HepG2 (cell line): ENCODE results near the gene SPRYD4. TPM values are rescaled to one million over a fixed set of nuclear protein-coding genes. Genes with fewer than 3 reads are reported as not detected.
A peak's percentile ranks its signal among the peaks of the same experiment; 100 is the strongest.

Experiments used
- ATF4 ChIP-seq, 2 experiments: fragments of 450-650 bp in 1 of 2; sonication (generic) in 1 of 2; formaldehyde crosslinking; IDR thresholded peaks; 2 replicates each; pipeline versions ENCODE4 v1.5.0 to v1.8.0; 2020 to 2022; ENCODE audit warnings: mild to moderate bottlenecking in 1 of 2, missing genetic modification reagents in 1 of 2
- CBFB ChIP-seq: sonication (generic); formaldehyde crosslinking; IDR thresholded peaks from 2 replicates; pipeline ENCODE4 v1.4.0; 2020; ENCODE audit warnings: missing genetic modification reagents
- FUBP1 ChIP-seq: sonication (generic); formaldehyde crosslinking; IDR thresholded peaks from 2 replicates; pipeline ENCODE4 v1.5.1; 2020; ENCODE audit warnings: missing genetic modification reagents, mild to moderate bottlenecking, borderline replicate concordance
- GZF1 ChIP-seq: sonication (generic); formaldehyde crosslinking; IDR thresholded peaks from 2 replicates; pipeline ENCODE4 v1.5.1; 2020; ENCODE audit warnings: mild to moderate bottlenecking, missing genetic modification reagents
- IKZF5 ChIP-seq: IDR thresholded peaks from 2 replicates; pipeline ENCODE4 v1.6.1; 2018; ENCODE audit warnings: missing genetic modification reagents, mild to moderate bottlenecking, missing compliant biosample characterization
- NCOA5 ChIP-seq: sonication (generic); formaldehyde crosslinking; IDR thresholded peaks from 2 replicates; pipeline ENCODE4 v1.4.0; 2020; ENCODE audit warnings: missing genetic modification reagents
- RAD21 ChIP-seq: fragments of 450-650 bp; formaldehyde crosslinking; IDR thresholded peaks from 2 replicates; pipeline ENCODE4 v1.5.0; 2020; ENCODE audit warnings: mild to moderate bottlenecking
- RAD51 ChIP-seq: fragments of 450-650 bp; IDR thresholded peaks from 2 replicates; pipeline ENCODE4 v1.6.1; 2016; ENCODE audit warnings: borderline replicate concordance
- SMAD1 ChIP-seq: sonication (generic); formaldehyde crosslinking; IDR thresholded peaks from 2 replicates; pipeline ENCODE4 v1.4.0; 2020; ENCODE audit warnings: missing genetic modification reagents, low read depth, mild to moderate bottlenecking, borderline replicate concordance
- ZFP91 ChIP-seq: sonication (generic); formaldehyde crosslinking; IDR thresholded peaks from 2 replicates; pipeline ENCODE4 v1.9.0; 2022; ENCODE audit warnings: missing genetic modification reagents, mild to moderate bottlenecking, borderline replicate concordance
- ZNF235 ChIP-seq: sonication (generic); formaldehyde crosslinking; IDR thresholded peaks from 2 replicates; pipeline ENCODE4 v1.8.1; 2023; ENCODE audit warnings: mild to moderate bottlenecking, missing genetic modification reagents, borderline replicate concordance
- ZNF687 ChIP-seq: sonication (generic); formaldehyde crosslinking; IDR thresholded peaks from 2 replicates; pipeline ENCODE4 v1.5.1; 2020; ENCODE audit warnings: mild to moderate bottlenecking, missing genetic modification reagents, moderate library complexity
- ZNF780A ChIP-seq: sonication (generic); formaldehyde crosslinking; IDR thresholded peaks from 2 replicates; pipeline ENCODE4 v1.8.0; 2022; ENCODE audit warnings: mild to moderate bottlenecking, missing genetic modification reagents, moderate library complexity
- ZNF883 ChIP-seq: sonication (generic); formaldehyde crosslinking; IDR thresholded peaks from 2 replicates; pipeline ENCODE4 v1.5.1; 2020; ENCODE audit warnings: mild to moderate bottlenecking, missing genetic modification reagents; ENCODE audit errors: not compliant biosample characterization
- polyA plus RNA-seq, 8 experiments: library from polyadenylated mRNA; depleted of rRNA in 3 of 8; stranded (reverse) in 7 of 8; unstranded in 1 of 8; fragments of >200 nt; fragmentation: Illumina TruSeq in 4 of 8; extraction: Trizol in 4 of 8; gene quantifications; 2 replicates each; pipeline versions ENCODE4 v1.2.1 to v1.2.3, GENCODE V29; 2011 to 2016; ENCODE audit warnings: low read depth in 4 of 8, missing spikeins in 1 of 8, mixed read lengths in 1 of 8; ENCODE audit not compliant: insufficient read depth in 1 of 8
- total RNA-seq, 5 experiments: library from RNA; depleted of rRNA; stranded (reverse); fragments of >200 nt; fragmentation: Illumina TruSeq; extraction: Trizol; gene quantifications; 2 replicates each; pipeline ENCODE4 v1.2.3, GENCODE V29; 2016; ENCODE audit warnings: low read depth in 1 of 5

Gene SPRYD4
- total and polyA plus RNA-seq, 2 of the 13 experiments (the other 11 are each of a cell fraction or from before 2014, with no cell fraction given): 3.9 to 4.5 TPM

GRCh38 chr12:56448860-56449621 is 19.3 kb upstream of the SPRYD4 start, which contains the start of gene TIMELESS (continued):
- TF ChIP-seq FUBP1 (CRISPR knock-in tag): 0 out of 2 replicates have a peak, but pooled peaks have one; percentile 81
- no peak for TF ChIP-seq ZNF780A (CRISPR knock-in tag)
- peak; percentile 97 for TF ChIP-seq ZNF687 (CRISPR knock-in tag)
- no peak for TF ChIP-seq NCOA5 (CRISPR knock-in tag)
- TF ChIP-seq RAD21 (CRISPR knock-in tag): peak; percentile 47
- peak in 1 of 2 experiments; percentile 31; a peak in 2 of 4 replicates for TF ChIP-seq ATF4 (CRISPR knock-in tag; IDR thresholded peaks at IDR 0.05)
- peak; percentile 55 for TF ChIP-seq GZF1 (CRISPR knock-in tag)
- peak; percentile 73; the same call in 1 of the 2 replicates for TF ChIP-seq IKZF5 (CRISPR knock-in tag)
- TF ChIP-seq ZFP91 (CRISPR knock-in tag): peak; percentile 77; the same call in 1 of the 2 replicates
- TF ChIP-seq CBFB (CRISPR knock-in tag): no peak; the same call in 1 of the 2 replicates
- TF ChIP-seq ZNF235 (CRISPR knock-in tag): peak; percentile 94; the same call in 1 of the 2 replicates
- TF ChIP-seq ZNF883 (CRISPR knock-in tag): peak; percentile 87
- TF ChIP-seq RAD51: peak; percentile 73
- TF ChIP-seq SMAD1 (CRISPR knock-in tag): no peak
